Stimulated activated CD8-positive, alpha-beta memory T cell treated with anti-CD3 and anti-CD28 coated beads, Interleukin-7, amount 100 ng/mL, for 4 hours (primary cell): Measurements from ENCODE around the gene RASA3.
"Not testable (repeated sequence)": the region's sequence is repeated elsewhere in the genome, so short reads cannot be mapped to it uniquely, and the experiment has no call there.

ENCODE experiments used
- DNase-seq, 2 donors: peaks; one replicate each; pipeline ENCODE4 v3.0.0-alpha.2; 2020; ENCODE audit warnings: low read depth in 2 of 2

The RASA3 gene

DNA sequence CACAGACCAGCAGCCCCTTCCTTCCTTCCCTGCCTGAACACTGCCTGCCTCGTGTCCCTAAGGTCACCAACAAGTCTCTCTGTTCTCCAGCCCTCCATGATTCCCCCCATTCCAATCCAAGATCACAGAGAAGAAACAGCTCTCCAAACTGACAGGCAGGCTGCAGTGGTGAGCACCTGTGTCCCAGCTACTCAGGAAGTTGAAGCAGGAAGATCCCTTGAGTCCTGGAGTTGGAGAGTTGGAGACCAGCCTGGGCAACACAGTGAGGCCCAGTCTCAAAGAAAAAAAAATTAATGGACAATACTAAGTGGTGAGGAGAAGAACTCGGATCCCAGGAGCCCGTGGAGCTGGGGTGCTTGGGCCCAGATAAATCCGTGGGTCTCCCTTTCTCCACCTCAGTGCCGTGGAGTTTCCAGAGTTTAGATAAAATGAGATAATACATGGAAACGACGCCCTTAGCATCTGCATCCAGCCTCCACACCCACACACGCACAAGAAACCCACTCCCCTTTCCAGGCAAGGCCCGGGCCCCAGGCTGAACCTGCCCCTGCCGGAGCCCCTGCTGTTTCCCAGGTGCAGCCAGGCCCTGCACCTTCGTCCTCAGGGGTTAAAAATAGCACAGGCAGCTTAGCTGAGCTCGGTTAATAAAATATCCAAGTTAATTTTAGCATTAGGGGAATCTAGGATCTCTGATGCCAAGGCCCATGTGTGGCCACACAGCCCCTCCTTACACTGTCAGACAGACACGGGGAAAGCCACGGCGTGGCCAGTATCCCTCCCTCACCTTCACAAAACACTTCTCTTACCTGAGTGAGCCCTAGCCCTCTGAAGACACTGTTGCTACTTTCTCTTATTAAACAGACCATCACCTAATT lies 4.7 kb downstream of the RASA3 start:
- no peak for DNase-seq

DNA sequence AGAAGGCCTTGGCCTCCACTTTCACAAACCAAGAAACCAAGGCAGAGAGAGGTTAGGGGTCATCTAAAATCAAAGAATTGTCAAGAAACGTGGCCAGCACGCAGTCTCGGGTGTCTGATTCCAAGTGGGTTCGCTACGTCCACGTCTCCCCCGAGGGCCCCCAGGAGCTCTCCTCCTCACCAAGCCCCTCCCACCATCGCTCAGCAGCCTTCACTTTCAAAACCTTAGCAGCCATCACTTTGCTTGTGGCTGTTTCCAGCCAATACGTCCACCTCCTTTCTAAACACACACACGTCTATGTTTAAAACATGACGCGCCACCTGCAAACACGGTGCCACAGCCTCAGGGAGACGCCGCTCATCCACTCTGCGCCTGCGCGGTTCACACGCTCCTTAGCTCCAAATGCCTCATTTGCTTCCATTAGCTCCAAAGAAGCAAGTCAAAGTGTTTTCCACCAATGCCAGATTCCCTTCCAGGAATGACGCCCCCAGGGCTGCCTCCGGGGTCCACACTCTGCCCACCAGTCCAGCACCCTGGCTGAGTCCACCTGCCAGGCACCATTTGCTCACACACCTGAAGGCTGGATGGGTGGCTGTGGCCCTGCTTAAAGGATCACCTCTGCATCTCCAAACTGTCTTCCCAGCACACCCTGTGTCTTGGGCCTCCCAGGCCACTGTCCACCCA lies 5.5 kb downstream of the RASA3 start:
- DNase-seq, result no peak

- DNase-seq, result not testable (repeated sequence)
Observed at GRCh38 chr13:114126086-114126485, 6.3 kb downstream of the RASA3 start.

GRCh38 chr13:114125589-114125988 lies 6.8 kb downstream of the RASA3 start:
- no peak for DNase-seq

GRCh38 chr13:114124921-114125320 lies 7.5 kb downstream of the RASA3 start:
- DNase-seq, result peak; percentile 73 to 79

DNA sequence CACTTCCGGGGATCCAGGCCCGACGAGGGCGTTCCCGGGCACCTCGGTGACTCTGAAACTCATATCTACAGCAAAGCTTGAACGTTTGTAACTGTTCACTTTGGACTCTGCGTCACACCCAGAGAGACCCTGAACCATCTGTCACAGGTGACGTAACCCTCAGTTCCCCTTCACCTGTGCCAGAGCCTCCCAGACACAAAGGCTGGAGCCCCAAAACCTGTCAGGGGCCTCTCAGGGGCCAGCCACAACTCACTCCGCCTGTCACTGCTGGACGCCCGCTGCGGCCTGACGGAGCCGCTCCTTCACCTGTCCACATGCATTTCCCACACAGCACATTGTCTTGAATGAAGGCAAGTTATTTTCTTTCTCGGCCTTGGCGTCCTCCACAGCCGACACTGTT lies 8.0 kb downstream of the RASA3 start:
- no peak for DNase-seq

DNA sequence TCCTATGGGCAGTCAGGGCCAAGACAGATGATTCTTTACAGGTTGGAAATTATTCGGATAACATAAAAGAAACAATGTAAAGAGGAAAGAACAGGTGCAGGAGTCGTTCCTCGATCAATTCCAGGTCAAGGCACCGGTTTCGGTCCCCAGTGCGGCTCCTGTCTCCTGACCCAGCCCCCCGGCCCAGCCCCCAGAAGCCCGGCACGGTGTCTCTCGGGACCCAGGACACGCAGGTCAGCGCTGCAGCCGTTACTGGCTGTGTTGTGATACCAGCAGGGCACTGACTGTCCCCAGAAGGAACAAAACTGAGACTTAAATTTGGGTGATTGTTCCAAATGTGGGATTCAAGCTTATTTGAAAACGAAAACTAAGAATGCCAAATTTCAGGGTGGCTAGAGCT lies 8.5 kb downstream of the RASA3 start:
- DNase-seq, result no peak

DNA sequence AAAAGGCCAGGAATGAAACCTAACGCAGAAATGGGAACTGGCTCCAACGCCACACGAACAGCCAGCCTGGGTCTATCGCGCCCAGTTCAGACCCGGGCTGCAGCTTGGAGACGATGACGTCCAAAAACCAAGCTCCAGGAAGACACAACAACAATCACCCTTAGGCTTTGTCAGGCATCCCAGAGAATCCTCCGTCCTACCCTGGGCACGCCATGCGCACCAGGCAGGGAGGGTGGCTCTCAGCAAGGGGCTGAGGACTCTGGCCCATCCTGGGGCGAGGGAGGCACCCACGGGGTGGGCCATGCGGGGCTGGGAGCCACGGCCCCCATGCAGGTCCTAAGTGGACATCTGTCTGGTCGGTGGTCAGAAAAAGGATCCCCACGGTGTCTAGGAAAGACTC lies 9.0 kb downstream of the RASA3 start:
- no peak for DNase-seq

DNA sequence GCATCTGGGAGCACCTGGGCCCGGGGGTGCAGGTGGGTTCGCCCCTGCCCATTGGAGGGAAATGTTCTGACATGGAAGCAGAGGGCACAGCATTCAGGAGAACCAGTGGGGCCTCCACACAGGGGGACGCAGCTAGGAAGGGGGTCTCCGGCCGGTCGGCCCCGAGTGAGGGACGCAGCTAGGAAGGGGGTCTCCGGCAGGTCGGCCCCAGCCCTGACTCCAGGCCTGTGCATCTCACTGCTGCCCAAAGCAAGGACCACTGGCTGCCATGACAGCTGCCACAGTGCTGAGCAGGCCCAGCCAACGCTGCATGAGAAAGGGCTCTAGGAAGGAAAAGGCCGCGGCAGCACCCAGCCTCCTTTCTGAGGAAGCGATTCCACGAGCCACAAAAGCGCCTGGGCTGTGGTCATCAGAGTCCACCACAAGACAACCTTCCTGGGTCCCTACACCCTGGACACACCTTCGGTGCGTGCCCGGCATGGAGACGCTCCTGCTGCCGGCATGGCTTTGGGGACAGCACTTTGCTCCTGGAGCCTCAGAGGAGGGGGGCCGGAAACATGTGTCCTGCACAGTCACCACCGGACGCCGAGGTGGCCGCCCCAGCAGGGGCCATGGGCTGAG lies 9.7 kb downstream of the RASA3 start:
- DNase-seq, result no peak

GRCh38 chr13:114122127-114122511 lies 10.3 kb downstream of the RASA3 start:
- no peak for DNase-seq

DNA sequence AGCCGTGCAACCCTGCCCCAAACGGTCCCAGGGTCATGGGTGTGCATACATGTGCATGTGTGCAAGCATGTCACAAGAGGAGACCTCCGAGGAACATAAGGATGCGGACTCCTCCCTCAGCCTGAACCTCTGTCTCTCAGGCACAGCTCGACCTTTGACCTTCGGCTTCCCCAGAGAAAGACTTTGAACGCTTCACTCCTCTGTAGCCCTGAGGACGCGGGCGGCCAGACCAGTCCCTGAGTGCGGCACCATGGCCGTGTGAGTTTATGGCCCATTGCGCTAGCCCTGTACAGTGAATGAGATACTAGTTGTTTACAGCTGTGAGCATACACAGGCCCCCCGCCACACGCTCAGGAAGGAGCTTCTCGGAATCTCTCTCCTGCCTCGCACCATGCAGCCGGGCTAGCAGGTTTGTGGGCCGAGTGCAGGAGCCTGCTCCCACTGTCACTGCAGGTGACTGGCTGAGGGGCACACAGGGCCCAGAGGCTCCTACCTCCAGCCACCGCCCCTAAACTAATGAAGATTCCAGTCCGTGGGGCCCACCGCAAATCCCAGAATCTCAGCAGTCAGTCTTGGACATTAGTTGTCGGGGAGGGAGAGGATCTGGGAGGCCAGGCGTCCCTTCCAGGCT lies 10.8 kb downstream of the RASA3 start:
- no peak for DNase-seq

DNA sequence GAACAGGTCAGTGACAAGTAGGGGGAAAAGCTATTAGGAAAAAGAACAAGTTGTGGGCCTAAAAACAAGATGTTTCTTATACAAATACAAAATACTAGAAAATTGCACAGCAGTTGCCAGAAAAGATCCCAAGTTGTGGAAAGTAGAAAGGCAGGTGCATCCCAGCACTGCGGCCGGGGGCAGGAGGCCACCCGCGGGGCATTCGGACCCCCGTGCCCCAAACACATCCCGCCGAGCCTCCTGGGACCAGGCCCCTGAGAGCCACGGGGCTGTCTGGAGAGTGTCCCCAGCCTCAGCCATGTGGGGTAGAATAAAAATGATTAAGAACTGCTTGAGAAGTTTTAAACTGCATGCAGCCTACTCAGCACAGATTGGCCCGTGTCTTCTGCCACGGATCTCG lies 11.4 kb downstream of the RASA3 start:
- DNase-seq, result no peak

- no peak for DNase-seq
Observed at GRCh38 chr13:114120591-114121011, 11.8 kb downstream of the RASA3 start.

DNA sequence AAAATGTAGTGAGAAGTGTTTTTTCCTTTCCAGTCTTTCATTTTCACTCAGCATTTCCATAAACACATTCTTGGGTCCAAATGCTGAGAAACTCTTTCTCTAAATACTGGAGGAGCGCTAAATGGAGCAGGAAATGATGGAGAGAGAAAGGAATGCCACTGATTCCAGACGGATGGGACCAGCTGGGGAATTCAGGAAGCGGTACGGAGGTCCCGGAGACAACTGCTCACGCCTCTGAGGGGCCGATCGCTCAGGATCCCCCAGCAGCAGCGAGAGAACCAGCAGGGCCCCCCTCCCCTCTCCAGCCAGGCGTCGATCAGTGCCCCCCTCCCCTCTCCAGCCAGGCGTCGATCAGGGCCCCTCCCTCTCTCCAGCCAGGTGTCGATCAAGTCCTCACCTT lies 13.2 kb downstream of the RASA3 start:
- DNase-seq, result no peak

GRCh38 chr13:114118511-114119123 lies 13.8 kb downstream of the RASA3 start:
- no peak for DNase-seq

- DNase-seq, result no peak
Observed at GRCh38 chr13:114118086-114118485, 14.3 kb downstream of the RASA3 start.

DNA sequence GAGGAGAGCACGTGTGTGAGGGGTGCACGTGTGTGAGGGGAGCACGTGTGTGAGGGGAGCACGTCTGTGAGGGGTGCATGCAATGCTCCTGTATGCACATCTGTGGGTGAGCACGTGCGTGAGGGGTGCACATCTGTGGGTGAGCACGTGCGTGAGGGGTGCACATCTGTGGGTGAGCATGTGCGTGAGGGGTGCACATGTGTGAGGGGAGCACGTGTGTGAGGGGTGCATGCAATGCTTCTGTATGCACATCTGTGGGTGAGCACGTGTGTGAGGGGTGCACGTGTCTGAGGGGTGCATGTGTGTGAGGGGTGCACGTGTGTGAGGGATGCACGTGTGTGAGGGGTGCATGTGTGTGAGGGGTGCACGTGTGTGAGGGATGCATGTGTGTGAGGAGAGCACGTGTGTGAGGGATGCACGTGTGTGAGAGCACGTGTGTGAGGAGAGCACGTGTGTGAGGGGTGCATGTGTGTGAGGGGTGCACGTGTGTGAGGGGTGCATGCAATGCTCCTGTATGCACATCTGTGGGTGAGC lies 15.0 kb downstream of the RASA3 start:
- DNase-seq, result not testable (repeated sequence)

- no peak for DNase-seq
Observed at GRCh38 chr13:114116734-114117133, 15.7 kb downstream of the RASA3 start.

DNA sequence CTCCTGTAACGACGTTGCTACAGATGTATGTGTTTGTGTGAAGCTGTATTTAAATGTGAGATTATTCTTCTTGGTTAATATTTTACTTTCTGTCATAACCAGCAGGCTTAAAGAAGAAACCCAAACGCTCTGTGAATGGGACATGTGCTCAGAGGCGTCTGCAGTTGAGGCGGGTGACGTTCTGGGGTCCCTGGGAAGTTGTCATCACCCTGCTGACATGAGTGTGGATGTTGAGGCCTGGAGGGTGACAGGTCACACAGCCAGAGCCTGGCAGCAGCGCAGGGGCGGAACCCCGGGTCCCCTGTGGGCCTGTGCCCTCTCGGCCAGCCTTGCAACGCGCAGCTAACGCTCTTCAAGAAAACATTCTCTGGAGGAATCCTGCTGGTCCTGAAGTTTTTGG lies 16.6 kb downstream of the RASA3 start:
- no peak for DNase-seq

DNA sequence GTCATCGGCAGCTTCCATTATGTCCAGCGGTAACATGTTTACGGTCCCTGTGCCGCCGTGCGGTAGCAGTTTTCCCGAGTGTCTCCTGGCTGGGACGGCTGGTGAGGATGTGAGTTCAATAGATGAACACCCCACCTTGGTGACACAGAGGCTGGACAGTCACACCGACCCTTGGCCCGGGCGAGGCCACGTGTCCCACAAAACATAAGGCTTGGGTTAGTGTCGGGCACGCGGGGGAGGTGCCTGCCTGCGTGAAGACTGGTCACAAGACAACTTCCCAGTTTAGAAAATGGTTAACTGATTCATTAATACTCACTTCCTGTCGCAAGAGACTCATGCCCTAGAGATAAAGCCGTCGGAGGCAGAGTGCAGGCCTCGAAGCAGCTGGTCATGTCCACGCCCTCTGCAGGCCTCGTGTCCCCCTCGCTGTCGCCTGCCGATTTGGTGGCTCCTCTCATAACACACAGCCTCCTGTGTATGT lies 17.2 kb downstream of the RASA3 start:
- DNase-seq, result no peak

DNA sequence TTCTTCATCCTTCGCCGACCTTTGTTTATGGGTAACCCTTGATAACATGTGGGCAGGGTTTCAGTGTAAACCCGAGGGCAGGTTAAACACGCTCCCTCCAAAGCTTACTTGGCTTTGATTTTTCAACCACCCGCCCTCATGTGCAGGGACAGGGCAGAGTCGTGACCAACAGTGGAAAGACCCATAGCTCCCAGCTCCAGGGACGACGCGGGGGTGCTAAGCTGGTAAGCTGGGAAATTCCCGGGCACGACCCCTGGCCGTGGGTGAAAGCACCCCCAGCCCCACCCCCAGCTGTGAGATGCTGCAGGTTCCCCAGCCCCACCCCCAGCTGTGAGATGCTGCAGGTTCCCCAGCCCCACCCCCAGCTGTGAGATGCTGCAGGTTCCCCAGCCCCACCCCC lies 17.8 kb downstream of the RASA3 start:
- not testable (repeated sequence) for DNase-seq
